Esophagus muscularis mucosa (tissue), 4 donors: ENCODE data around the gene PDK1.
"Not testable (repeated sequence)": the region's sequence is repeated elsewhere in the genome, so short reads cannot be mapped to it uniquely, and the experiment has no call there.

ENCODE experiments used
- EP300 ChIP-seq: sonication (generic); formaldehyde crosslinking; IDR thresholded peaks from one replicate; pipeline ENCODE4 v1.6.1; 2017; ENCODE audit warnings: antibody characterized with exemption
- POLR2A ChIP-seq: fragments of 450-650 bp; IDR thresholded peaks from one replicate; pipeline ENCODE4 v1.6.1; 2017; ENCODE audit warnings: antibody characterized with exemption, moderate library complexity, mild to moderate bottlenecking, low read depth
- POLR2AphosphoS5 ChIP-seq, 2 donors: sonication (generic); formaldehyde crosslinking; IDR thresholded peaks; one replicate each; pipeline ENCODE4 v1.6.1; 2017; ENCODE audit warnings: antibody characterized with exemption in 2 of 2
- TF ChIP-seq, protein P1 (sequence below), 3 experiments: fragments of 200-600 bp in 2 of 3; fragments of 450-650 bp in 1 of 3; sonication (generic) in 2 of 3; IDR thresholded peaks; one replicate each; pipeline ENCODE4 v1.5.1; 2017 to 2019; ENCODE audit warnings: antibody characterized with exemption in 3 of 3, mild to moderate bottlenecking in 2 of 3, moderate library complexity in 1 of 3

- not testable (repeated sequence) for TF ChIP-seq POLR2A; EP300; POLR2AphosphoS5 (IDR thresholded peaks at IDR 0.05)
- TF ChIP-seq, protein P1, sequence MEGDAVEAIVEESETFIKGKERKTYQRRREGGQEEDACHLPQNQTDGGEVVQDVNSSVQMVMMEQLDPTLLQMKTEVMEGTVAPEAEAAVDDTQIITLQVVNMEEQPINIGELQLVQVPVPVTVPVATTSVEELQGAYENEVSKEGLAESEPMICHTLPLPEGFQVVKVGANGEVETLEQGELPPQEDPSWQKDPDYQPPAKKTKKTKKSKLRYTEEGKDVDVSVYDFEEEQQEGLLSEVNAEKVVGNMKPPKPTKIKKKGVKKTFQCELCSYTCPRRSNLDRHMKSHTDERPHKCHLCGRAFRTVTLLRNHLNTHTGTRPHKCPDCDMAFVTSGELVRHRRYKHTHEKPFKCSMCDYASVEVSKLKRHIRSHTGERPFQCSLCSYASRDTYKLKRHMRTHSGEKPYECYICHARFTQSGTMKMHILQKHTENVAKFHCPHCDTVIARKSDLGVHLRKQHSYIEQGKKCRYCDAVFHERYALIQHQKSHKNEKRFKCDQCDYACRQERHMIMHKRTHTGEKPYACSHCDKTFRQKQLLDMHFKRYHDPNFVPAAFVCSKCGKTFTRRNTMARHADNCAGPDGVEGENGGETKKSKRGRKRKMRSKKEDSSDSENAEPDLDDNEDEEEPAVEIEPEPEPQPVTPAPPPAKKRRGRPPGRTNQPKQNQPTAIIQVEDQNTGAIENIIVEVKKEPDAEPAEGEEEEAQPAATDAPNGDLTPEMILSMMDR (IDR thresholded peaks at IDR 0.05): not testable (repeated sequence)
These were observed 31.3 kb downstream of the PDK1 start for GRCh38 chr2:172587231-172587630.
